B cell (primary cell): ENCODE results near the gene TUBA4B. TPM values are rescaled to one million over a fixed set of nuclear protein-coding genes. Genes with fewer than 3 reads are reported as not detected.

Source experiments
- ATAC-seq: fragments of 200-7000 bp; cut with Tn5 transposase; one replicate; pipeline ENCODE4 v1.10.0; 2021; ENCODE audit warnings: low read depth, mild to moderate bottlenecking, moderate number of reproducible peaks, moderate library complexity
- CTCF ChIA-PET: fragments of 350-600 bp; sonication (Branson Sonifier 250); formaldehyde crosslinking; loops from one replicate; lab custom pipeline; 2021; ENCODE audit warnings: antibody characterized with exemption, inconsistent platforms; lab: Charles Lee
- POLR2A ChIA-PET: fragments of 350-600 bp; sonication (Branson Sonifier 250); formaldehyde crosslinking; loops from one replicate; lab custom pipeline; 2021; ENCODE audit warnings: antibody characterized with exemption; lab: Charles Lee
- DNase-seq: peaks from one replicate; pipeline ENCODE4 v3.0.0; 2013
- H2AFZ ChIP-seq: 2 replicates; pipeline ENCODE4 v1.6.1; 2012; ENCODE audit warnings: mild to moderate bottlenecking, low read depth, low read length; ENCODE audit not compliant: insufficient read depth, poor library complexity, severe bottlenecking
- H3K27ac ChIP-seq, 2 donors: 1 replicate in 1 of 2; 2 replicates in 1 of 2; pipeline ENCODE4 v1.5.1; 2012 to 2013; ENCODE audit warnings: low read length in 2 of 2, mild to moderate bottlenecking in 2 of 2, moderate library complexity in 1 of 2
- H3K27me3 ChIP-seq, 4 experiments: fragments of 200-600 bp in 1 of 4; sonication (generic) in 1 of 4; replicated peaks in 1 of 4; 1 replicate in 2 of 4; 2 replicates in 2 of 4; pipeline versions ENCODE4 v1.6.1 to v1.7.0; 2013 to 2016; ENCODE audit warnings: low read length in 3 of 4, mild to moderate bottlenecking in 2 of 4, mixed read lengths in 1 of 4, moderate library complexity in 1 of 4; ENCODE audit not compliant: insufficient read depth in 4 of 4, control insufficient read depth in 3 of 4; ENCODE audit errors: control extremely low read depth in 1 of 4
- H3K36me3 ChIP-seq, 2 experiments: replicated peaks in 1 of 2; 1 replicate in 1 of 2; 2 replicates in 1 of 2; pipeline versions ENCODE4 v1.6.1 to v1.7.1; 2013; ENCODE audit warnings: low read length in 1 of 2; ENCODE audit not compliant: insufficient read depth in 2 of 2, control insufficient read depth in 1 of 2; ENCODE audit errors: control extremely low read depth in 1 of 2, extremely low read depth in 1 of 2
- H3K4me1 ChIP-seq, 2 donors: fragments of 200-600 bp in 1 of 2; sonication (generic) in 1 of 2; 1 replicate in 1 of 2; 2 replicates in 1 of 2; pipeline versions ENCODE4 v1.5.1 to v1.6.1; 2013 to 2017; ENCODE audit warnings: low read length in 2 of 2; ENCODE audit not compliant: control insufficient read depth in 2 of 2, insufficient read depth in 2 of 2
- H3K4me2 ChIP-seq: replicated peaks from 2 replicates; pipeline ENCODE3; 2012; ENCODE audit warnings: mild to moderate bottlenecking, low read depth, low read length; ENCODE audit not compliant: poor library complexity, severe bottlenecking
- H3K4me3 ChIP-seq, 5 experiments: fragments of 200-600 bp in 1 of 5; sonication (generic) in 1 of 5; 1 replicate in 3 of 5; 2 replicates in 2 of 5; pipeline versions ENCODE4 v1.5.1 to v1.7.0; 2011 to 2016; ENCODE audit warnings: low read length in 4 of 5, mild to moderate bottlenecking in 4 of 5, low read depth in 2 of 5, control low read depth in 1 of 5, moderate library complexity in 1 of 5; ENCODE audit not compliant: insufficient read depth in 1 of 5; ENCODE audit errors: control extremely low read depth in 1 of 5, extremely low read depth in 1 of 5
- H3K79me2 ChIP-seq: fragments of 200-600 bp; sonication (generic); one replicate; pipeline ENCODE4 v1.6.0; 2016; ENCODE audit warnings: low read length; ENCODE audit not compliant: control insufficient read depth, insufficient read depth
- H3K9ac ChIP-seq: fragments of 200-600 bp; sonication (generic); 2 replicates; pipeline ENCODE4 v1.6.1; 2017; ENCODE audit warnings: mild to moderate bottlenecking, low read length, moderate library complexity
- H3K9me3 ChIP-seq, 3 donors: one replicate each; pipeline versions ENCODE4 v1.6.1 to v1.7.1; 2013; ENCODE audit warnings: low read length in 2 of 3; ENCODE audit not compliant: control insufficient read depth in 2 of 3, insufficient read depth in 1 of 3; ENCODE audit errors: control extremely low read depth in 1 of 3
- H4K20me1 ChIP-seq: 2 replicates; pipeline ENCODE4 v1.6.0; 2012; ENCODE audit warnings: mild to moderate bottlenecking, low read length; ENCODE audit not compliant: insufficient read depth, control insufficient read depth, poor library complexity, severe bottlenecking
- H3K27ac Mint-ChIP-seq: one replicate; pipeline ENCODE4 v1.8.0; 2021; ENCODE audit warnings: mixed read lengths
- H3K27me3 Mint-ChIP-seq: one replicate; pipeline ENCODE4 v1.8.0; 2021; ENCODE audit warnings: mixed read lengths
- H3K4me1 Mint-ChIP-seq: one replicate; pipeline ENCODE4 v1.8.0; 2021; ENCODE audit warnings: mixed read lengths
- H3K4me3 Mint-ChIP-seq: one replicate; pipeline ENCODE4 v1.8.0; 2021; ENCODE audit warnings: mixed read lengths
- H3K9me3 Mint-ChIP-seq: one replicate; pipeline ENCODE4 v1.8.0; 2022; ENCODE audit warnings: mixed read lengths; ENCODE audit not compliant: insufficient read depth
- CTCF ChIP-seq: fragments of 200-600 bp; IDR thresholded peaks from one replicate; pipeline ENCODE4 v1.8.0; 2022; ENCODE audit warnings: antibody characterized with exemption, mild to moderate bottlenecking
- EZH2 ChIP-seq: IDR thresholded peaks from 2 replicates; pipeline ENCODE4 v1.6.1; 2012; ENCODE audit warnings: borderline replicate concordance, low read depth, mild to moderate bottlenecking, moderate library complexity, low read length; ENCODE audit not compliant: insufficient read depth, poor library complexity, severe bottlenecking
- WGBS: methylation state at CpG from one replicate; pipeline ENCODE4 v1.1.5; 2013; ENCODE audit warnings: missing lambda C conversion rate; ENCODE audit not compliant: insufficient coverage; 5-methylcytosine and 5-hydroxymethylcytosine counted together
- intact Hi-C: fragments of 100-400 bp; cut with micrococcal nuclease; formaldehyde crosslinking; loops from one replicate; pipeline ENCODE4 v1.10.0; 2022
- polyA plus RNA-seq: library from polyadenylated mRNA; depleted of rRNA; stranded (reverse); fragments of >200 nt; gene quantifications from 2 replicates; pipeline ENCODE4 v1.2.3, GENCODE V29; 2012
- total RNA-seq, 2 donors: library from RNA; stranded (reverse); fragments of 120-200 nt in 1 of 2; gene quantifications; 1 replicate in 1 of 2; 2 replicates in 1 of 2; pipeline versions ENCODE4 v1.2.3 to v1.2.4, GENCODE V29; 2013 to 2022

The TUBA4B gene
- total and polyA plus RNA-seq, 2 donors (not counting 1 experiment from before 2014, with no cell fraction given): not detected

GRCh38 chr2:219274361-219274921 lies 21.4 kb downstream of the TUBA4B start:
- ChIA-PET POLR2A (interaction anchor here (1.4 kb wide), 1 partner anchor 20 kb away, joined by 5 read pairs; the partner anchor contains the start of gene TUBA4A), CTCF (interaction anchor here (0.8 to 15.8 kb wide), 2 partner anchors 19 to 23 kb away, joined by 3 to 239 read pairs; no protein-coding TSS in a partner anchor)
- H3K27me3 ChIP-seq: no peaks in the 10 kb centered on the region
- H3K27me3 Mint-ChIP-seq: no peaks in the 10 kb centered on the region
- DNase-seq (no peak), ATAC-seq (no peak)
- WGBS: 97% methylated on average over 5 of the region's 6 CpGs
- no peaks in the 10 kb centered on the region for H4K20me1 ChIP-seq
- TF ChIP-seq EZH2 (no peak), CTCF (no peak)
- no peak overlapping the region for H3K4me2 ChIP-seq
- H3K4me3 Mint-ChIP-seq: no peak overlapping the region
- peaks cover 44% of the 10 kb centered on the region for H3K79me2 ChIP-seq
- H2AFZ ChIP-seq: no peak overlapping the region
- no peaks in the 10 kb centered on the region for H3K36me3 ChIP-seq
- no peak overlapping the region for H3K4me3 ChIP-seq
- no peaks in the 10 kb centered on the region for H3K9me3 Mint-ChIP-seq
- H3K4me1 Mint-ChIP-seq: peaks cover 34% of the 10 kb centered on the region
- H3K9ac ChIP-seq: no peak overlapping the region
- H3K4me1 ChIP-seq: peaks cover 17 to 27% of the 10 kb centered on the region in 2 donors
- intact Hi-C loops: loop anchor here (10.0 kb wide), 1 partner anchor 320 kb away; the partner anchor contains the start of gene STK11IP
- H3K9me3 ChIP-seq: no peaks in the 10 kb centered on the region
- no peak overlapping the region for H3K27ac Mint-ChIP-seq
- no peak overlapping the region for H3K27ac ChIP-seq
